Liver (tissue), 9 donors: Measurements from ENCODE around the gene ANKRD42. TPM values are rescaled to one million over a fixed set of nuclear protein-coding genes. Genes with fewer than 3 reads are reported as not detected.

ENCODE experiments used
- DNase-seq: peaks from one replicate; pipeline ENCODE4 v3.0.0-alpha.2; 2017; ENCODE audit warnings: low spot score
- H3K27ac ChIP-seq, 2 donors: one replicate each; pipeline ENCODE4 v1.7.0; 2013; ENCODE audit warnings: inconsistent platforms in 2 of 2, low read length in 2 of 2, control low read depth in 1 of 2, low read depth in 1 of 2, mild to moderate bottlenecking in 1 of 2
- H3K27me3 ChIP-seq, 4 donors: one replicate each; pipeline versions ENCODE4 v1.6.1 to v1.7.0; 2013; ENCODE audit warnings: low read length in 3 of 4, inconsistent platforms in 1 of 4, mild to moderate bottlenecking in 1 of 4, moderate library complexity in 1 of 4; ENCODE audit not compliant: control insufficient read depth in 4 of 4, insufficient read depth in 4 of 4
- H3K36me3 ChIP-seq, 4 donors: one replicate each; pipeline versions ENCODE4 v1.6.1 to v1.7.0; 2013; ENCODE audit warnings: low read length in 3 of 4, mild to moderate bottlenecking in 3 of 4, low read depth in 1 of 4, moderate library complexity in 1 of 4; ENCODE audit not compliant: control insufficient read depth in 4 of 4, insufficient read depth in 3 of 4
- H3K4me1 ChIP-seq, 4 donors: one replicate each; pipeline versions ENCODE4 v1.6.1 to v1.7.0; 2013; ENCODE audit warnings: low read length in 3 of 4, mild to moderate bottlenecking in 3 of 4, moderate library complexity in 1 of 4; ENCODE audit not compliant: control insufficient read depth in 4 of 4, insufficient read depth in 4 of 4
- H3K4me3 ChIP-seq, 3 donors: one replicate each; pipeline versions ENCODE4 v1.6.1 to v1.7.0; 2013; ENCODE audit warnings: low read length in 3 of 3, control low read depth in 1 of 3, low read depth in 1 of 3, mild to moderate bottlenecking in 1 of 3
- H3K9ac ChIP-seq, 2 donors: one replicate each; pipeline ENCODE4 v1.7.0; 2013; ENCODE audit warnings: low read length in 2 of 2, mild to moderate bottlenecking in 2 of 2, moderate library complexity in 2 of 2, control low read depth in 1 of 2, low read depth in 1 of 2
- H3K9me3 ChIP-seq, 4 donors: one replicate each; pipeline versions ENCODE4 v1.6.1 to v1.7.0; 2013; ENCODE audit warnings: low read length in 3 of 4; ENCODE audit not compliant: control insufficient read depth in 4 of 4
- ATF3 ChIP-seq: IDR thresholded peaks from 2 replicates; pipeline ENCODE4 v1.6.1; 2016; ENCODE audit warnings: antibody characterized with exemption
- EGR1 ChIP-seq, 2 donors: IDR thresholded peaks; 2 replicates each; pipeline ENCODE4 v1.6.1; 2016 to 2018; ENCODE audit warnings: antibody characterized with exemption in 2 of 2, low read depth in 2 of 2
- FOXA1 ChIP-seq: IDR thresholded peaks from 2 replicates; pipeline ENCODE4 v1.6.1; 2016; ENCODE audit warnings: antibody characterized with exemption
- FOXA2 ChIP-seq: IDR thresholded peaks from 2 replicates; pipeline ENCODE4 v1.6.1; 2016; ENCODE audit warnings: antibody characterized with exemption
- GABPA ChIP-seq, 2 donors: IDR thresholded peaks in 1 of 2; conservative IDR thresholded peaks in 1 of 2; 2 replicates each; pipeline ENCODE4 v1.6.1; 2016; ENCODE audit warnings: antibody characterized with exemption in 2 of 2, mild to moderate bottlenecking in 1 of 2, moderate library complexity in 1 of 2
- HNF4A ChIP-seq, 2 donors: conservative IDR thresholded peaks; 2 replicates each; pipeline ENCODE4 v1.6.1; 2016; ENCODE audit warnings: antibody characterized with exemption in 2 of 2, mild to moderate bottlenecking in 2 of 2
- HNF4G ChIP-seq: IDR thresholded peaks from 2 replicates; pipeline ENCODE4 v1.6.1; 2016; ENCODE audit warnings: antibody characterized with exemption
- JUND ChIP-seq, 2 donors: IDR thresholded peaks; 2 replicates each; pipeline ENCODE4 v1.6.1; 2016; ENCODE audit warnings: antibody characterized with exemption in 2 of 2
- NR2F2 ChIP-seq: IDR thresholded peaks from 2 replicates; pipeline ENCODE4 v1.6.1; 2016; ENCODE audit warnings: antibody characterized with exemption
- REST ChIP-seq: IDR thresholded peaks from 2 replicates; pipeline ENCODE4 v1.6.1; 2016; ENCODE audit warnings: antibody characterized with exemption, mild to moderate bottlenecking
- RXRA ChIP-seq, 2 donors: IDR thresholded peaks; 2 replicates each; pipeline ENCODE4 v1.6.1; 2017 to 2018; ENCODE audit warnings: antibody characterized with exemption in 2 of 2, mild to moderate bottlenecking in 1 of 2
- SP1 ChIP-seq: IDR thresholded peaks from 2 replicates; pipeline ENCODE4 v1.6.1; 2018; ENCODE audit warnings: antibody characterized with exemption, mild to moderate bottlenecking
- TAF1 ChIP-seq: conservative IDR thresholded peaks from 2 replicates; pipeline ENCODE4 v1.6.1; 2016; ENCODE audit warnings: antibody characterized with exemption, mild to moderate bottlenecking
- YY1 ChIP-seq: IDR thresholded peaks from 2 replicates; pipeline ENCODE4 v1.6.1; 2016; ENCODE audit warnings: antibody characterized with exemption, mild to moderate bottlenecking
- ZBTB33 ChIP-seq: IDR thresholded peaks from 2 replicates; pipeline ENCODE4 v1.6.1; 2016; ENCODE audit warnings: antibody characterized with exemption
- WGBS: extraction: QIAGEN DNeasy Blood & Tissue Kit; methylation state at CpG from one replicate; pipeline ENCODE4 v1.1.7; 2013; 5-methylcytosine and 5-hydroxymethylcytosine counted together
- polyA plus RNA-seq, 2 donors: library from polyadenylated mRNA; stranded (reverse) in 1 of 2; unstranded in 1 of 2; fragments of 200-250 nt in 1 of 2; fragments of >200 nt in 1 of 2; fragmentation: Nextera tagmentation in 1 of 2; extraction: Ambion mirVana in 1 of 2; gene quantifications; one replicate each; pipeline versions ENCODE4 v1.2.1 to v1.2.3, GENCODE V29; 2013 to 2015
- total RNA-seq, 2 donors: library from RNA; depleted of rRNA; stranded (reverse); fragments of >200 nt; gene quantifications; one replicate each; pipeline ENCODE4 v1.2.3, GENCODE V29; 2014
- TF ChIP-seq, protein P1 (sequence below): IDR thresholded peaks from 2 replicates; pipeline ENCODE4 v1.6.1; 2016; ENCODE audit warnings: antibody characterized with exemption
- TF ChIP-seq, protein P2 (sequence below): fragments of 150-350 bp; IDR thresholded peaks from 2 replicates; pipeline ENCODE4 v1.5.1; 2017; ENCODE audit warnings: improper control_type of control experiment, low read depth, low read length; ENCODE audit not compliant: missing input control
- donor health status: healthy.
- donor health status: healthy.
- donor health status: healthy.
- donor health status: healthy.
- donor health status: healthy.

Gene ANKRD42
- total and polyA plus RNA-seq, 4 donors: 2.0 to 4.9 (median 2.4) TPM

- peaks cover 0 to 34% (median 8%) of the 10 kb centered on the region in 4 donors for H3K36me3 ChIP-seq
Measured at GRCh38 chr11:83257761-83258168, 64.3 kb downstream of the ANKRD42 start.

DNA sequence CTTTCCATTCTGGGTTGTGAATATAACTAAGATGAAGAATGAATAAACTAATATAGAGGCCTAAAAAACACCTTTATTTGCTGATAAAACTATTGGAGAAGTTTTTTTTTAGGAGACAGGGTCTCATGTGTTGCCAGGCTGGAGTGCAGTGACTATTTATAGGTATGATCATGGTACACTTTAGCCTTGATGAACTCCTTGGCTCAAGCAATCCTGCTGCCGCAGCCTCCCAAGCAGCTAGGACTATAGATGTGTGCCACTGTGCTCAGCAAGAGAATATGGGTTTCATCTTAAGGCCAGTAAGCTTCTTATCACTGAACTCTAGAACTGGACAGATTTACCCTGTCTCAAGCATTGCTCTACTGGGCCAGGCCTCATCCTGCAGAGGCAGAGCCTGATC is 66.0 kb downstream of the ANKRD42 start:
- no peak for TF ChIP-seq EGR1 (IDR thresholded peaks at IDR 0.05; ENCODE audit: low read depth in 2 of 2)
- TF ChIP-seq, protein P1, sequence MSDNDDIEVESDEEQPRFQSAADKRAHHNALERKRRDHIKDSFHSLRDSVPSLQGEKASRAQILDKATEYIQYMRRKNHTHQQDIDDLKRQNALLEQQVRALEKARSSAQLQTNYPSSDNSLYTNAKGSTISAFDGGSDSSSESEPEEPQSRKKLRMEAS: no peak
- TF ChIP-seq ATF3: no peak
- TF ChIP-seq JUND (IDR thresholded peaks at IDR 0.05): no peak
- TF ChIP-seq FOXA2: no peak
- TF ChIP-seq GABPA (IDR thresholded peaks at IDR 0.05 in 1 of 2, conservative IDR thresholded peaks at IDR 0.05 in 1 of 2): no peak
- no peak for TF ChIP-seq HNF4G
- TF ChIP-seq FOXA1: no peak
- no peak for TF ChIP-seq YY1
- TF ChIP-seq REST: no peak
- TF ChIP-seq TAF1: no peak
- TF ChIP-seq SP1: no peak
- TF ChIP-seq RXRA (IDR thresholded peaks at IDR 0.05): no peak
- TF ChIP-seq NR2F2: no peak
- TF ChIP-seq HNF4A (conservative IDR thresholded peaks at IDR 0.05): no peak
- TF ChIP-seq, protein P2, sequence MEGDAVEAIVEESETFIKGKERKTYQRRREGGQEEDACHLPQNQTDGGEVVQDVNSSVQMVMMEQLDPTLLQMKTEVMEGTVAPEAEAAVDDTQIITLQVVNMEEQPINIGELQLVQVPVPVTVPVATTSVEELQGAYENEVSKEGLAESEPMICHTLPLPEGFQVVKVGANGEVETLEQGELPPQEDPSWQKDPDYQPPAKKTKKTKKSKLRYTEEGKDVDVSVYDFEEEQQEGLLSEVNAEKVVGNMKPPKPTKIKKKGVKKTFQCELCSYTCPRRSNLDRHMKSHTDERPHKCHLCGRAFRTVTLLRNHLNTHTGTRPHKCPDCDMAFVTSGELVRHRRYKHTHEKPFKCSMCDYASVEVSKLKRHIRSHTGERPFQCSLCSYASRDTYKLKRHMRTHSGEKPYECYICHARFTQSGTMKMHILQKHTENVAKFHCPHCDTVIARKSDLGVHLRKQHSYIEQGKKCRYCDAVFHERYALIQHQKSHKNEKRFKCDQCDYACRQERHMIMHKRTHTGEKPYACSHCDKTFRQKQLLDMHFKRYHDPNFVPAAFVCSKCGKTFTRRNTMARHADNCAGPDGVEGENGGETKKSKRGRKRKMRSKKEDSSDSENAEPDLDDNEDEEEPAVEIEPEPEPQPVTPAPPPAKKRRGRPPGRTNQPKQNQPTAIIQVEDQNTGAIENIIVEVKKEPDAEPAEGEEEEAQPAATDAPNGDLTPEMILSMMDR: no peak
- no peak for TF ChIP-seq ZBTB33

More at GRCh38 chr11:83257761-83258168, 64.3 kb downstream of the ANKRD42 start:
- 74% methylated on average over 3 of the region's 3 CpGs for WGBS
- TF ChIP-seq TAF1: no peak
- no peak for TF ChIP-seq EGR1 (IDR thresholded peaks at IDR 0.05; ENCODE audit: low read depth in 2 of 2)
- no peak for TF ChIP-seq RXRA (IDR thresholded peaks at IDR 0.05)
- TF ChIP-seq HNF4A (conservative IDR thresholded peaks at IDR 0.05): peak in 1 of 2 donors; percentile 14
- Histone ChIP-seq H3K27me3 (no peaks in the 10 kb centered on the region), H3K4me1 (peaks cover 3 to 21% (median 13%) of the 10 kb centered on the region in 4 donors), H3K27ac (peak overlapping the region; percentile 10 to 14), H3K4me3 (no peak overlapping the region), H3K9ac (no peak overlapping the region), H3K9me3 (no peaks in the 10 kb centered on the region)
- no peak for DNase-seq

More for the DNA sequence above, 66.0 kb downstream of the ANKRD42 start:
- Histone ChIP-seq H3K27ac (no peak overlapping the region), H3K4me1 (peaks cover 3 to 15% (median 12%) of the 10 kb centered on the region in 4 donors), H3K4me3 (no peak overlapping the region), H3K36me3 (peaks cover 4 to 48% (median 16%) of the 10 kb centered on the region in 4 donors), H3K9ac (no peak overlapping the region), H3K27me3 (no peaks in the 10 kb centered on the region), H3K9me3 (no peaks in the 10 kb centered on the region)
- 98% methylated on average over 1 of the region's 1 CpG for WGBS
- no peak for DNase-seq
